ENCODE measurements around the gene OR6Q1. TPM values are rescaled to one million over a fixed set of nuclear protein-coding genes. Genes with fewer than 3 reads are reported as not detected.

OR6Q1 gene
- total and polyA plus RNA-seq, 2 of the 13 experiments (the other 11 are each of a cell fraction or from before 2014, with no cell fraction given), result not detected

DNA sequence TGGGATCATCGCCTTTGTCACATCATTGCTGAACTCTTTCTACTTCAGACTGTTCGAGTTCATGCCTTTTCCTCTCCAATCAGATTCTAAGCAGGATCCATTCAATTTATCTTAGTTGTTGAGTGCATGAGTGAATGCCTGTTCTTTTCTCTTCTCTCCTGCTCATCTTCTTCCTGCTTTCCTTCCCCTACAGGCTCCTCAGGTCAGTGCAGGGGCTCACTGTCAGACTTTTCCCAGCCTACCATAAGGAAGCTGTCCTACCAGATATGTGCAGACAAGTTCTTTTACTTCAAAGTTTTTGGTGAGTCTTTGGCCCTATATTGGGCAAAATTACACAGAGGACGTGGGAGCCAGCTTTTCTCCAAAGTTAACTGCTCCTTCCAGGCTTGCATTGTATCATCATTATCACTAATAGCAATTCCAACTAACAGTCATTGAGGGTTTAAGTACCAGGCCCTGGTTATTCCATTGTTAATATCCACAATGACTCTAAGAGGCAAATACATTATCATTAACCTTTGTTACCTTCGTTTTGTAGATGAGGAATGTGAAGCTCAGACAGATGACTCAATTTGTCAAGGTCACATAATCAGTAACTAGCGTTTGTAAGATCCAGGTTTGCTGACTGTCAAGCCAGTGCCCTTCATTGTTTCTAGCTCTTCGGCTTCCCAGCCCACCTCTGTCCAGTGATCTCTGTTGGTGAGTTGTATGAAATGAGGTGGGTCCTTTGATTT, 30.4 kb downstream of the OR6Q1 start (continued):
- TF ChIP-seq, protein P1, sequence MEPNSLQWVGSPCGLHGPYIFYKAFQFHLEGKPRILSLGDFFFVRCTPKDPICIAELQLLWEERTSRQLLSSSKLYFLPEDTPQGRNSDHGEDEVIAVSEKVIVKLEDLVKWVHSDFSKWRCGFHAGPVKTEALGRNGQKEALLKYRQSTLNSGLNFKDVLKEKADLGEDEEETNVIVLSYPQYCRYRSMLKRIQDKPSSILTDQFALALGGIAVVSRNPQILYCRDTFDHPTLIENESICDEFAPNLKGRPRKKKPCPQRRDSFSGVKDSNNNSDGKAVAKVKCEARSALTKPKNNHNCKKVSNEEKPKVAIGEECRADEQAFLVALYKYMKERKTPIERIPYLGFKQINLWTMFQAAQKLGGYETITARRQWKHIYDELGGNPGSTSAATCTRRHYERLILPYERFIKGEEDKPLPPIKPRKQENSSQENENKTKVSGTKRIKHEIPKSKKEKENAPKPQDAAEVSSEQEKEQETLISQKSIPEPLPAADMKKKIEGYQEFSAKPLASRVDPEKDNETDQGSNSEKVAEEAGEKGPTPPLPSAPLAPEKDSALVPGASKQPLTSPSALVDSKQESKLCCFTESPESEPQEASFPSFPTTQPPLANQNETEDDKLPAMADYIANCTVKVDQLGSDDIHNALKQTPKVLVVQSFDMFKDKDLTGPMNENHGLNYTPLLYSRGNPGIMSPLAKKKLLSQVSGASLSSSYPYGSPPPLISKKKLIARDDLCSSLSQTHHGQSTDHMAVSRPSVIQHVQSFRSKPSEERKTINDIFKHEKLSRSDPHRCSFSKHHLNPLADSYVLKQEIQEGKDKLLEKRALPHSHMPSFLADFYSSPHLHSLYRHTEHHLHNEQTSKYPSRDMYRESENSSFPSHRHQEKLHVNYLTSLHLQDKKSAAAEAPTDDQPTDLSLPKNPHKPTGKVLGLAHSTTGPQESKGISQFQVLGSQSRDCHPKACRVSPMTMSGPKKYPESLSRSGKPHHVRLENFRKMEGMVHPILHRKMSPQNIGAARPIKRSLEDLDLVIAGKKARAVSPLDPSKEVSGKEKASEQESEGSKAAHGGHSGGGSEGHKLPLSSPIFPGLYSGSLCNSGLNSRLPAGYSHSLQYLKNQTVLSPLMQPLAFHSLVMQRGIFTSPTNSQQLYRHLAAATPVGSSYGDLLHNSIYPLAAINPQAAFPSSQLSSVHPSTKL (CRISPR knock-in tag; IDR thresholded peaks at IDR 0.05), result peak; percentile 89
- TF ChIP-seq TP53 (CRISPR knock-in tag; conservative IDR thresholded peaks at IDR 0.05), result no peak
- TF ChIP-seq DNMT3B (CRISPR knock-in tag; conservative IDR thresholded peaks at IDR 0.05), result no peak
- no peak for TF ChIP-seq IKZF4 (CRISPR knock-in tag; IDR thresholded peaks at IDR 0.05; ENCODE audit: borderline replicate concordance, low read depth, not compliant biosample characterization)
- TF ChIP-seq, protein P2, sequence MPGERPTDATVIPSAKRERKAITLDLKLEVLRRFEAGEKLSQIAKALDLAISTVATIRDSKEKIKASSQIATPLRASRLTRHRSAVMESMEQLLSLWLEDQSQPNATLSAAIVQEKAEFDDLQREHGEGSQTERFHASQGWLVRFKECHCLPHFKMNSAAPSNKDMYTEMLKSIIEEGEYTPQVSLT (CRISPR knock-in tag; IDR thresholded peaks at IDR 0.05; ENCODE audit: borderline replicate concordance, low read depth), result no peak
- TF ChIP-seq, protein P3, sequence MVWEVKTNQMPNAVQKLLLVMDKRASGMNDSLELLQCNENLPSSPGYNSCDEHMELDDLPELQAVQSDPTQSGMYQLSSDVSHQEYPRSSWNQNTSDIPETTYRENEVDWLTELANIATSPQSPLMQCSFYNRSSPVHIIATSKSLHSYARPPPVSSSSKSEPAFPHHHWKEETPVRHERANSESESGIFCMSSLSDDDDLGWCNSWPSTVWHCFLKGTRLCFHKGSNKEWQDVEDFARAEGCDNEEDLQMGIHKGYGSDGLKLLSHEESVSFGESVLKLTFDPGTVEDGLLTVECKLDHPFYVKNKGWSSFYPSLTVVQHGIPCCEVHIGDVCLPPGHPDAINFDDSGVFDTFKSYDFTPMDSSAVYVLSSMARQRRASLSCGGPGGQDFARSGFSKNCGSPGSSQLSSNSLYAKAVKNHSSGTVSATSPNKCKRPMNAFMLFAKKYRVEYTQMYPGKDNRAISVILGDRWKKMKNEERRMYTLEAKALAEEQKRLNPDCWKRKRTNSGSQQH (CRISPR knock-in tag; IDR thresholded peaks at IDR 0.05; ENCODE audit: low read depth), result no peak
- no peak for TF ChIP-seq ZFP90 (CRISPR knock-in tag; IDR thresholded peaks at IDR 0.05; ENCODE audit: borderline replicate concordance)
- TF ChIP-seq TARDBP (CRISPR knock-in tag; IDR thresholded peaks at IDR 0.05), result no peak; the same call in 1 of the 2 replicates
- no peak for TF ChIP-seq ZBTB21 (CRISPR knock-in tag; IDR thresholded peaks at IDR 0.05)
- TF ChIP-seq SNRNP70 (IDR thresholded peaks at IDR 0.05; ENCODE audit: low read depth, low read length), result no peak
- TF ChIP-seq ATAD3A (CRISPR knock-in tag; IDR thresholded peaks at IDR 0.05), result no peak
- TF ChIP-seq ZNF20 (CRISPR knock-in tag; IDR thresholded peaks at IDR 0.05), result no peak
- TF ChIP-seq, protein P4, sequence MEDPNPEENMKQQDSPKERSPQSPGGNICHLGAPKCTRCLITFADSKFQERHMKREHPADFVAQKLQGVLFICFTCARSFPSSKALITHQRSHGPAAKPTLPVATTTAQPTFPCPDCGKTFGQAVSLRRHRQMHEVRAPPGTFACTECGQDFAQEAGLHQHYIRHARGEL (CRISPR knock-in tag; IDR thresholded peaks at IDR 0.05), result no peak
- TF ChIP-seq, protein P5, sequence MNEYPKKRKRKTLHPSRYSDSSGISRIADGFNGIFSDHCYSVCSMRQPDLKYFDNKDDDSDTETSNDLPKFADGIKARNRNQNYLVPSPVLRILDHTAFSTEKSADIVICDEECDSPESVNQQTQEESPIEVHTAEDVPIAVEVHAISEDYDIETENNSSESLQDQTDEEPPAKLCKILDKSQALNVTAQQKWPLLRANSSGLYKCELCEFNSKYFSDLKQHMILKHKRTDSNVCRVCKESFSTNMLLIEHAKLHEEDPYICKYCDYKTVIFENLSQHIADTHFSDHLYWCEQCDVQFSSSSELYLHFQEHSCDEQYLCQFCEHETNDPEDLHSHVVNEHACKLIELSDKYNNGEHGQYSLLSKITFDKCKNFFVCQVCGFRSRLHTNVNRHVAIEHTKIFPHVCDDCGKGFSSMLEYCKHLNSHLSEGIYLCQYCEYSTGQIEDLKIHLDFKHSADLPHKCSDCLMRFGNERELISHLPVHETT (CRISPR knock-in tag; conservative IDR thresholded peaks at IDR 0.05), result no peak
- peak; percentile 84 for TF ChIP-seq MIXL1 (CRISPR knock-in tag; IDR thresholded peaks at IDR 0.05)
- no peak for TF ChIP-seq SP4 (CRISPR knock-in tag; IDR thresholded peaks at IDR 0.05)
- TF ChIP-seq ZBTB38 (CRISPR knock-in tag; IDR thresholded peaks at IDR 0.05), result no peak
- no peak for TF ChIP-seq ZNF75D (CRISPR knock-in tag; IDR thresholded peaks at IDR 0.05; ENCODE audit: borderline replicate concordance)
- peak; percentile 45; the same call in 1 of the 2 replicates for TF ChIP-seq ZNF317 (CRISPR knock-in tag; IDR thresholded peaks at IDR 0.05)
- TF ChIP-seq, protein P6, sequence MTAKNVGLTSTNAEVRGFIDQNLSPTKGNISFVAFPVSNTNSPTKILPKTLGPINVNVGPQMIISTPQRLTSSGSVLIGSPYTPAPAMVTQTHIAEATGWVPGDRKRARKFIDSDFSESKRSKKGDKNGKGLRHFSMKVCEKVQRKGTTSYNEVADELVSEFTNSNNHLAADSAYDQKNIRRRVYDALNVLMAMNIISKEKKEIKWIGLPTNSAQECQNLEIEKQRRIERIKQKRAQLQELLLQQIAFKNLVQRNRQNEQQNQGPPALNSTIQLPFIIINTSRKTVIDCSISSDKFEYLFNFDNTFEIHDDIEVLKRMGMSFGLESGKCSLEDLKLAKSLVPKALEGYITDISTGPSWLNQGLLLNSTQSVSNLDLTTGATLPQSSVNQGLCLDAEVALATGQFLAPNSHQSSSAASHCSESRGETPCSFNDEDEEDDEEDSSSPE (CRISPR knock-in tag; IDR thresholded peaks at IDR 0.05), result no peak
- TF ChIP-seq NFYC (CRISPR knock-in tag; IDR thresholded peaks at IDR 0.05), result no peak
